C4-2B (cell line): ENCODE results near the gene DIS3L.
"Not testable (repeated sequence)": the region's sequence is repeated elsewhere in the genome, so short reads cannot be mapped to it uniquely, and the experiment has no call there.

ENCODE experiments used
- ZFX ChIP-seq: fragments of 450-650 bp; IDR thresholded peaks from 2 replicates; pipeline ENCODE4 v1.6.1; 2017
- TF ChIP-seq, protein P1 (sequence below): fragments of 450-650 bp; conservative IDR thresholded peaks from 2 replicates; pipeline ENCODE4 v1.5.1; 2017; ENCODE audit warnings: mild to moderate bottlenecking

GRCh38 chr15:66348530-66348929, 55.2 kb downstream of the DIS3L start:
- TF ChIP-seq, protein P1, sequence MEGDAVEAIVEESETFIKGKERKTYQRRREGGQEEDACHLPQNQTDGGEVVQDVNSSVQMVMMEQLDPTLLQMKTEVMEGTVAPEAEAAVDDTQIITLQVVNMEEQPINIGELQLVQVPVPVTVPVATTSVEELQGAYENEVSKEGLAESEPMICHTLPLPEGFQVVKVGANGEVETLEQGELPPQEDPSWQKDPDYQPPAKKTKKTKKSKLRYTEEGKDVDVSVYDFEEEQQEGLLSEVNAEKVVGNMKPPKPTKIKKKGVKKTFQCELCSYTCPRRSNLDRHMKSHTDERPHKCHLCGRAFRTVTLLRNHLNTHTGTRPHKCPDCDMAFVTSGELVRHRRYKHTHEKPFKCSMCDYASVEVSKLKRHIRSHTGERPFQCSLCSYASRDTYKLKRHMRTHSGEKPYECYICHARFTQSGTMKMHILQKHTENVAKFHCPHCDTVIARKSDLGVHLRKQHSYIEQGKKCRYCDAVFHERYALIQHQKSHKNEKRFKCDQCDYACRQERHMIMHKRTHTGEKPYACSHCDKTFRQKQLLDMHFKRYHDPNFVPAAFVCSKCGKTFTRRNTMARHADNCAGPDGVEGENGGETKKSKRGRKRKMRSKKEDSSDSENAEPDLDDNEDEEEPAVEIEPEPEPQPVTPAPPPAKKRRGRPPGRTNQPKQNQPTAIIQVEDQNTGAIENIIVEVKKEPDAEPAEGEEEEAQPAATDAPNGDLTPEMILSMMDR = not testable (repeated sequence)
- not testable (repeated sequence) for TF ChIP-seq ZFX
